Nephron progenitor cell (in vitro differentiated cells): Measurements from ENCODE around the gene IFRD1.

ENCODE experiments used
- DNase-seq: peaks from one replicate; pipeline ENCODE4 v3.0.0; 2021
- H3K27ac Mint-ChIP-seq: 2 replicates; pipeline ENCODE4 v1.8.0; 2021; ENCODE audit warnings: mild to moderate bottlenecking, moderate library complexity, mixed read lengths
- H3K27me3 Mint-ChIP-seq: 2 replicates; pipeline ENCODE4 v1.8.0; 2021; ENCODE audit warnings: mild to moderate bottlenecking, low read depth, mixed read lengths; ENCODE audit not compliant: poor library complexity
- H3K36me3 Mint-ChIP-seq: 2 replicates; pipeline ENCODE4 v1.8.0; 2021; ENCODE audit warnings: low read depth, mixed read lengths
- H3K4me1 Mint-ChIP-seq: 2 replicates; pipeline ENCODE4 v1.8.0; 2021; ENCODE audit warnings: mixed read lengths
- H3K4me3 Mint-ChIP-seq: 2 replicates; pipeline ENCODE4 v1.8.0; 2021; ENCODE audit warnings: mild to moderate bottlenecking, moderate library complexity, mixed read lengths
- H3K9me3 Mint-ChIP-seq: 2 replicates; pipeline ENCODE4 v1.8.0; 2021; ENCODE audit warnings: mild to moderate bottlenecking, moderate library complexity, mixed read lengths
- CTCF ChIP-seq: fragments of 200-600 bp; sonication (generic); IDR thresholded peaks from 2 replicates; pipeline ENCODE4 v1.5.0; 2021; ENCODE audit warnings: antibody characterized with exemption

Gene IFRD1

DNA sequence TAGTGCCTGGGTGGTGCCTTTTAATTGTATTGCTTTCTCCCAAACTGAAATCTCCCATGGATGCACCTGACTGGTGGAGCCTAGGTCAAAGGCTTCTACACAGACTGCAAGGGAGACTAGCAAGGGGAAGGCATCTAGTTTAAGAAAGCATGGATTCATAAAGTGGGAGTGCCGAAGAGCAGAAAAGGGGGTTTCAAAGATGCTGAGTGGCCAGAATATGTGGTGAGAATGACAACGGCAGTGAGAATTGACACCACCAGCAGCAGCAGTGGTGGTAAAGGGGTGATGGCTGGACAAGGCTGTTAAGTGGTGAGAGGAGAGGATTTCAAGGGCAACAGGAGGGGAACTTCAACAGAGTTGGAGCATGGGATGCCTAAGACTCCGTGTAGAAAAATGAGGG, 67.2 kb downstream of the IFRD1 start:
- H3K27ac Mint-ChIP-seq = no peak overlapping the region
- no peak for DNase-seq
- no peak overlapping the region for H3K4me3 Mint-ChIP-seq
- H3K36me3 Mint-ChIP-seq = no peaks in the 10 kb centered on the region
- H3K9me3 Mint-ChIP-seq = peaks cover 5% of the 10 kb centered on the region
- TF ChIP-seq CTCF = no peak
- no peaks in the 10 kb centered on the region for H3K4me1 Mint-ChIP-seq
- H3K27me3 Mint-ChIP-seq = peaks cover 28% of the 10 kb centered on the region

GRCh38 chr7:112520787-112521186, 70.5 kb downstream of the IFRD1 start:
- peaks cover 5% of the 10 kb centered on the region for H3K9me3 Mint-ChIP-seq

GRCh38 chr7:112521942-112522341, 71.7 kb downstream of the IFRD1 start:
- Mint-ChIP-seq H3K27ac (no peak overlapping the region), H3K4me1 (no peaks in the 10 kb centered on the region), H3K9me3 (peaks cover 5% of the 10 kb centered on the region), H3K27me3 (peaks cover 31% of the 10 kb centered on the region), H3K4me3 (no peak overlapping the region), H3K36me3 (no peaks in the 10 kb centered on the region)
- no peak for TF ChIP-seq CTCF
- no peak for DNase-seq

More at GRCh38 chr7:112520787-112521186, 70.5 kb downstream of the IFRD1 start:
- Mint-ChIP-seq H3K4me1 (no peaks in the 10 kb centered on the region), H3K27ac (no peak overlapping the region), H3K36me3 (no peaks in the 10 kb centered on the region), H3K4me3 (no peak overlapping the region), H3K27me3 (peaks cover 26% of the 10 kb centered on the region)
- DNase-seq = no peak
- TF ChIP-seq CTCF = no peak

GRCh38 chr7:112523871-112524270, 73.6 kb downstream of the IFRD1 start:
- peaks cover 29% of the 10 kb centered on the region for H3K27me3 Mint-ChIP-seq
- no peak overlapping the region for H3K4me3 Mint-ChIP-seq
- H3K4me1 Mint-ChIP-seq = no peaks in the 10 kb centered on the region
- no peak for DNase-seq
- H3K27ac Mint-ChIP-seq = no peak overlapping the region
- H3K9me3 Mint-ChIP-seq = peaks cover 5% of the 10 kb centered on the region
- H3K36me3 Mint-ChIP-seq = no peaks in the 10 kb centered on the region
- no peak for TF ChIP-seq CTCF
